Loucy (cell line): Measurements from ENCODE around the gene TSPAN31.

Source experiments
- H2AFZ ChIP-seq: fragments of 200-600 bp; sonication (generic); 2 replicates; pipeline ENCODE4 v1.6.0; 2016; ENCODE audit warnings: antibody characterized with exemption, mild to moderate bottlenecking, low read length, moderate library complexity
- H3F3A ChIP-seq: fragments of 200-600 bp; 2 replicates; pipeline ENCODE4 v1.6.0; 2016; ENCODE audit warnings: antibody characterized with exemption, low read depth, mild to moderate bottlenecking
- H3K27me3 ChIP-seq: fragments of 200-600 bp; sonication (generic); 2 replicates; pipeline ENCODE4 v1.6.1; 2014; ENCODE audit warnings: low read length, mild to moderate bottlenecking; ENCODE audit not compliant: insufficient read depth, poor library complexity, severe bottlenecking
- H3K36me3 ChIP-seq: fragments of 200-600 bp; sonication (generic); 2 replicates; pipeline ENCODE4 v1.6.1; 2016; ENCODE audit warnings: low read length; ENCODE audit not compliant: insufficient read depth
- H3K4me1 ChIP-seq: fragments of 200-600 bp; sonication (generic); 2 replicates; pipeline ENCODE4 v1.5.1; 2014; ENCODE audit warnings: low read length, mild to moderate bottlenecking; ENCODE audit not compliant: insufficient read depth, poor library complexity, severe bottlenecking
- H3K4me2 ChIP-seq: fragments of 200-600 bp; sonication (generic); 2 replicates; pipeline ENCODE4 v1.6.0; 2014; ENCODE audit warnings: antibody characterized with exemption, low read length, low read depth, mild to moderate bottlenecking; ENCODE audit not compliant: poor library complexity, severe bottlenecking
- H3K4me3 ChIP-seq: fragments of 200-600 bp; sonication (generic); 2 replicates; pipeline ENCODE4 v1.5.1; 2014; ENCODE audit warnings: low read length, mild to moderate bottlenecking, mixed read lengths; ENCODE audit not compliant: poor library complexity, severe bottlenecking
- H3K79me2 ChIP-seq: fragments of 200-600 bp; sonication (generic); 2 replicates; pipeline ENCODE4 v1.6.1; 2014; ENCODE audit warnings: low read length; ENCODE audit not compliant: insufficient read depth
- H3K9ac ChIP-seq: fragments of 200-600 bp; sonication (generic); 2 replicates; pipeline ENCODE4 v1.6.0; 2014; ENCODE audit warnings: mild to moderate bottlenecking, low read depth, low read length, moderate library complexity; ENCODE audit not compliant: poor library complexity, severe bottlenecking
- H3K9me2 ChIP-seq: fragments of 200-600 bp; sonication (generic); replicated peaks from 2 replicates; pipeline ENCODE4 v1.6.1; 2016; ENCODE audit warnings: low read depth, low read length, mixed read lengths
- H3K9me3 ChIP-seq: fragments of 200-600 bp; sonication (generic); 2 replicates; pipeline ENCODE4 v1.6.1; 2014; ENCODE audit warnings: mild to moderate bottlenecking, antibody characterized with exemption, low read length, low read depth; ENCODE audit not compliant: insufficient read depth
- H4K20me1 ChIP-seq: fragments of 200-600 bp; sonication (generic); 2 replicates; pipeline ENCODE4 v1.6.0; 2014; ENCODE audit warnings: antibody characterized with exemption, low read length, mild to moderate bottlenecking; ENCODE audit not compliant: insufficient read depth, poor library complexity, severe bottlenecking
- EZH2phosphoT487 ChIP-seq: fragments of 200-600 bp; IDR thresholded peaks from 2 replicates; pipeline ENCODE4 v1.6.1; 2018; ENCODE audit warnings: antibody characterized with exemption, mild to moderate bottlenecking, moderate library complexity, borderline replicate concordance
- TF ChIP-seq, protein P1 (sequence below): fragments of 200-600 bp; sonication (generic); conservative IDR thresholded peaks from 2 replicates; pipeline ENCODE4 v1.5.1; 2014; ENCODE audit warnings: mild to moderate bottlenecking, antibody characterized with exemption, low read length

TSPAN31 gene

DNA sequence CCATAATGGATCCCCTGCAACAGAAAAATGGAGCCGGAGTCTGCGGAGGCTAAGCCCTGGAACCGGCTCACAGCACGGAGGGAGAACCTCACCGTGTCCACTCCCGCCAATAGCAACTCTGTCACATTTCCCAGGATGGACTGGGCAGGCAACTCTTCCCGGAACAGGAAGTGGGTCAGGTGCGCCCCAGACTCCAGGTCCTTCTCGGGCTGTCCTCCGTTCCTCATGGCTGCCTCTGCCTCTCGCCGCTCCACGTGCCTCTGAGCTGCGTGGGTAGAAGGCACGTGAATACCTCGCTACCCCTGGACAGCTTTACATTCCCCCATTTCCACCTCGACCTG lies 19.8 kb downstream of the TSPAN31 start:
- TF ChIP-seq, protein P1, sequence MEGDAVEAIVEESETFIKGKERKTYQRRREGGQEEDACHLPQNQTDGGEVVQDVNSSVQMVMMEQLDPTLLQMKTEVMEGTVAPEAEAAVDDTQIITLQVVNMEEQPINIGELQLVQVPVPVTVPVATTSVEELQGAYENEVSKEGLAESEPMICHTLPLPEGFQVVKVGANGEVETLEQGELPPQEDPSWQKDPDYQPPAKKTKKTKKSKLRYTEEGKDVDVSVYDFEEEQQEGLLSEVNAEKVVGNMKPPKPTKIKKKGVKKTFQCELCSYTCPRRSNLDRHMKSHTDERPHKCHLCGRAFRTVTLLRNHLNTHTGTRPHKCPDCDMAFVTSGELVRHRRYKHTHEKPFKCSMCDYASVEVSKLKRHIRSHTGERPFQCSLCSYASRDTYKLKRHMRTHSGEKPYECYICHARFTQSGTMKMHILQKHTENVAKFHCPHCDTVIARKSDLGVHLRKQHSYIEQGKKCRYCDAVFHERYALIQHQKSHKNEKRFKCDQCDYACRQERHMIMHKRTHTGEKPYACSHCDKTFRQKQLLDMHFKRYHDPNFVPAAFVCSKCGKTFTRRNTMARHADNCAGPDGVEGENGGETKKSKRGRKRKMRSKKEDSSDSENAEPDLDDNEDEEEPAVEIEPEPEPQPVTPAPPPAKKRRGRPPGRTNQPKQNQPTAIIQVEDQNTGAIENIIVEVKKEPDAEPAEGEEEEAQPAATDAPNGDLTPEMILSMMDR = no peak
- no peak for TF ChIP-seq EZH2phosphoT487
- Histone ChIP-seq H3F3A (no peaks in the 10 kb centered on the region), H3K4me1 (no peaks in the 10 kb centered on the region), H3K9ac (no peak overlapping the region), H4K20me1 (peaks cover 7% of the 10 kb centered on the region), H3K9me2 (no peaks in the 10 kb centered on the region), H3K79me2 (no peaks in the 10 kb centered on the region), H3K4me3 (no peak overlapping the region), H3K36me3 (no peaks in the 10 kb centered on the region), H3K27me3 (no peaks in the 10 kb centered on the region), H3K4me2 (no peak overlapping the region), H2AFZ (no peak overlapping the region), H3K9me3 (no peaks in the 10 kb centered on the region)

DNA sequence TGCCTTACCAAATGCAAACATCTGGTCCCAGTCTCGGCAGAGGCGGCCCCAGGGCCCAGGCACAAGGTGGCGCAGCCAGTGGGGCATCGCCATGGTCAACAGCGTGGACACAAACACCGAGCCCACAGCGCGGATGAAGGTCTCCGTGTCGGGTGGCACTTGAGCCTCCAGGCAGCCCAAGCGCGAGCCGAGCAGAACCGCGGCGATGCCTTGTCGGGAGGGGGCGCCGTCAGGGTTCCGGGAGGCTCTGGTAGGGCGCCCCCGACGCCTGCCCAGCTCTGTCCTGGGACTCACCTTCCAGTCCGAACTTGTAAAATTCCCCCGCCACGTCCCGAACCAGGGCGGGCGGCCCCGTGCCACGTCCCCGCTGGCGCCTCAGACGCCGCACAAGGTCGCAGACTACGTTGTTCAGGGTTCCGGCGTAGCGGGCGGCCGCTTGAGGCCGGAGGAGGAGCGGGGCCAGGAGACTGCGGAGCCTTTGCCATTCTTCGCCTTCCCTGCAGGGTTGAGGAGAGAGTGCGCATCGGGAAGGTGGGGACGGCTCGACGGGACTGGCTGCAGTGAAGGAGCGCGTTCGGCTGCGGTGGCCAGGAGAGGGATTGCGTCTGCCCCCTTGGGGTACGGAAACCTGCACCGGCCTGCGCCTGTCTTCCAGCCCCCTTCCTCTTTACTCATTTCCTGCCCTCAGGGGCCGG lies 20.3 kb downstream of the TSPAN31 start:
- no peaks in the 10 kb centered on the region for H3F3A ChIP-seq
- no peak overlapping the region for H3K4me3 ChIP-seq
- no peak overlapping the region for H3K4me2 ChIP-seq
- H3K36me3 ChIP-seq = no peaks in the 10 kb centered on the region
- H3K79me2 ChIP-seq = no peaks in the 10 kb centered on the region
- H2AFZ ChIP-seq = no peak overlapping the region
- no peaks in the 10 kb centered on the region for H3K4me1 ChIP-seq
- H3K27me3 ChIP-seq = no peaks in the 10 kb centered on the region
- no peak for TF ChIP-seq EZH2phosphoT487
- TF ChIP-seq, protein P1 = no peak
- peaks cover 7% of the 10 kb centered on the region for H4K20me1 ChIP-seq
- no peaks in the 10 kb centered on the region for H3K9me2 ChIP-seq
- H3K9ac ChIP-seq = no peak overlapping the region
- no peaks in the 10 kb centered on the region for H3K9me3 ChIP-seq

DNA sequence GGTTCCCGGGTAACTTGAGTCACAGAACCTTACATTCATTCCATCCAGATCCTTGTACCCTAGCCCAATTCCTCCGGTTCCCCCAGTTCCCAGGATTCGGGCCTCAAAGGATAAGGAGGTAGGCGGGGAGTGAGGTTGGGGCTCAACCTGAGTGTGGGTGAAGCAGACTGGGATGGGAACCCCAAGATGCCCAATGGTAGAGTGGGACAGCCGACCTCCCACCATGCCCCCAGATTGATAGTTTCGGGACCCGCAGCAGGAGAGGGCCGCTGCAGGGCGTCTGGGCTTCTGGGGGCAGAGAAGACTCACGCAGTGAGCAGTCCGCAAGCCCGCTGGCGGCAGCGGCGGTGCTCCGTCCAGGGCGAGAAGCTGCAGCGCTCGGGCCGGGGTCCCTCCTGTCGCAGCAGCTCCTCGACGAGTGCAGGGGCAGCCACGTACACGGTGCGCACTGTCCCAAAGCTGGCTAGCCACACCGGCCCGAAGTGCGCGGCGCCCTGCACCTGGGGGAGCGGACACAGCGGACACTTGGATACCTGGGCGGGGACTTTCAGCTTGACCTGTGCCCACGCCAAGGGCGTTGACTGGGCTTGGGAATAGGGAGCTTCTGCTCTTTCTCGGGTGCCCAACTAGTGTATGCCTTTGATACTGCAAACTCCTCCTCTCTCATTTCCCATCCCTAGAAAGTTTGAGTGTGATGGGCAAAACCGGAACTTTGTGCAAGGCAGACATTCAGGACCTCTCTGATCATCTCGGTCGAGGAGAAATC lies 21.0 kb downstream of the TSPAN31 start:
- Histone ChIP-seq H3K9me2 (no peaks in the 10 kb centered on the region), H3F3A (no peaks in the 10 kb centered on the region), H3K4me1 (peaks cover 4% of the 10 kb centered on the region), H3K27me3 (no peaks in the 10 kb centered on the region), H3K36me3 (no peaks in the 10 kb centered on the region), H4K20me1 (peaks cover under 1% of the 10 kb centered on the region), H3K4me2 (no peak overlapping the region), H3K4me3 (no peak overlapping the region), H3K79me2 (peaks cover 5% of the 10 kb centered on the region), H3K9ac (no peak overlapping the region), H2AFZ (no peak overlapping the region), H3K9me3 (no peaks in the 10 kb centered on the region)
- TF ChIP-seq, protein P1 = no peak
- no peak for TF ChIP-seq EZH2phosphoT487
